ENCODE results near the gene FAM131B.

DNA sequence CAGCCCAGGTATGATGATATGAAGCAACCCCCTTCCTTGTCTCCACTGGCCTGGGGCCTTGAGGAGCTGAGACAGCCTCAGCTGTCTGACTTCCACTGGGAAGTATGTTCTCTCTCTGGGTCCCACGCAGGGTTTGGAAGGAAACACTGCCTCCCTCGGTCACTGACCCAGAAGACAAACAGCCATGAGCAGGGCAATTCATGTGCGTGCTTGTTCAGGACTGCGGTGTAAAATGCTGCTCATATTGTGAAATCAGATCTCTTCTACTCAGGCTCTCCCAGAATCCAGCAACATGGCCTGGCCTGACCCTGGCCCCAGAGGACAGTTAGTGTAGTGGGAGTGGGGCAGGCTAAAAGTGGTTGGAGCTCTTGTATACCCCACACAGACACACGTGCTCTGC, 43.9 kb downstream of the FAM131B start:
- TF ChIP-seq, protein P1, sequence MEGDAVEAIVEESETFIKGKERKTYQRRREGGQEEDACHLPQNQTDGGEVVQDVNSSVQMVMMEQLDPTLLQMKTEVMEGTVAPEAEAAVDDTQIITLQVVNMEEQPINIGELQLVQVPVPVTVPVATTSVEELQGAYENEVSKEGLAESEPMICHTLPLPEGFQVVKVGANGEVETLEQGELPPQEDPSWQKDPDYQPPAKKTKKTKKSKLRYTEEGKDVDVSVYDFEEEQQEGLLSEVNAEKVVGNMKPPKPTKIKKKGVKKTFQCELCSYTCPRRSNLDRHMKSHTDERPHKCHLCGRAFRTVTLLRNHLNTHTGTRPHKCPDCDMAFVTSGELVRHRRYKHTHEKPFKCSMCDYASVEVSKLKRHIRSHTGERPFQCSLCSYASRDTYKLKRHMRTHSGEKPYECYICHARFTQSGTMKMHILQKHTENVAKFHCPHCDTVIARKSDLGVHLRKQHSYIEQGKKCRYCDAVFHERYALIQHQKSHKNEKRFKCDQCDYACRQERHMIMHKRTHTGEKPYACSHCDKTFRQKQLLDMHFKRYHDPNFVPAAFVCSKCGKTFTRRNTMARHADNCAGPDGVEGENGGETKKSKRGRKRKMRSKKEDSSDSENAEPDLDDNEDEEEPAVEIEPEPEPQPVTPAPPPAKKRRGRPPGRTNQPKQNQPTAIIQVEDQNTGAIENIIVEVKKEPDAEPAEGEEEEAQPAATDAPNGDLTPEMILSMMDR (IDR thresholded peaks at IDR 0.05; ENCODE audit: insufficient read depth, low read length): no peak
- no peak for TF ChIP-seq POLR2AphosphoS5 (IDR thresholded peaks at IDR 0.05; ENCODE audit: low read depth)
